GM08714 (cell line): ENCODE results near the gene RPTOR.
"Not testable (repeated sequence)": the region's sequence is repeated elsewhere in the genome, so short reads cannot be mapped to it uniquely, and the experiment has no call there.

Source experiments
- H3K4me3 ChIP-seq: fragments of 200-500 bp; sonication (Bioruptor generic); 2 replicates; pipeline ENCODE4 v1.5.1; 2014; ENCODE audit warnings: mild to moderate bottlenecking, low read length, inconsistent platforms
- ZNF274 ChIP-seq: IDR thresholded peaks from 2 replicates; pipeline ENCODE4 v1.6.1; 2012; ENCODE audit warnings: mild to moderate bottlenecking, low read depth, low read length

RPTOR gene, protein sequence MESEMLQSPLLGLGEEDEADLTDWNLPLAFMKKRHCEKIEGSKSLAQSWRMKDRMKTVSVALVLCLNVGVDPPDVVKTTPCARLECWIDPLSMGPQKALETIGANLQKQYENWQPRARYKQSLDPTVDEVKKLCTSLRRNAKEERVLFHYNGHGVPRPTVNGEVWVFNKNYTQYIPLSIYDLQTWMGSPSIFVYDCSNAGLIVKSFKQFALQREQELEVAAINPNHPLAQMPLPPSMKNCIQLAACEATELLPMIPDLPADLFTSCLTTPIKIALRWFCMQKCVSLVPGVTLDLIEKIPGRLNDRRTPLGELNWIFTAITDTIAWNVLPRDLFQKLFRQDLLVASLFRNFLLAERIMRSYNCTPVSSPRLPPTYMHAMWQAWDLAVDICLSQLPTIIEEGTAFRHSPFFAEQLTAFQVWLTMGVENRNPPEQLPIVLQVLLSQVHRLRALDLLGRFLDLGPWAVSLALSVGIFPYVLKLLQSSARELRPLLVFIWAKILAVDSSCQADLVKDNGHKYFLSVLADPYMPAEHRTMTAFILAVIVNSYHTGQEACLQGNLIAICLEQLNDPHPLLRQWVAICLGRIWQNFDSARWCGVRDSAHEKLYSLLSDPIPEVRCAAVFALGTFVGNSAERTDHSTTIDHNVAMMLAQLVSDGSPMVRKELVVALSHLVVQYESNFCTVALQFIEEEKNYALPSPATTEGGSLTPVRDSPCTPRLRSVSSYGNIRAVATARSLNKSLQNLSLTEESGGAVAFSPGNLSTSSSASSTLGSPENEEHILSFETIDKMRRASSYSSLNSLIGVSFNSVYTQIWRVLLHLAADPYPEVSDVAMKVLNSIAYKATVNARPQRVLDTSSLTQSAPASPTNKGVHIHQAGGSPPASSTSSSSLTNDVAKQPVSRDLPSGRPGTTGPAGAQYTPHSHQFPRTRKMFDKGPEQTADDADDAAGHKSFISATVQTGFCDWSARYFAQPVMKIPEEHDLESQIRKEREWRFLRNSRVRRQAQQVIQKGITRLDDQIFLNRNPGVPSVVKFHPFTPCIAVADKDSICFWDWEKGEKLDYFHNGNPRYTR (N-terminal part only)

DNA sequence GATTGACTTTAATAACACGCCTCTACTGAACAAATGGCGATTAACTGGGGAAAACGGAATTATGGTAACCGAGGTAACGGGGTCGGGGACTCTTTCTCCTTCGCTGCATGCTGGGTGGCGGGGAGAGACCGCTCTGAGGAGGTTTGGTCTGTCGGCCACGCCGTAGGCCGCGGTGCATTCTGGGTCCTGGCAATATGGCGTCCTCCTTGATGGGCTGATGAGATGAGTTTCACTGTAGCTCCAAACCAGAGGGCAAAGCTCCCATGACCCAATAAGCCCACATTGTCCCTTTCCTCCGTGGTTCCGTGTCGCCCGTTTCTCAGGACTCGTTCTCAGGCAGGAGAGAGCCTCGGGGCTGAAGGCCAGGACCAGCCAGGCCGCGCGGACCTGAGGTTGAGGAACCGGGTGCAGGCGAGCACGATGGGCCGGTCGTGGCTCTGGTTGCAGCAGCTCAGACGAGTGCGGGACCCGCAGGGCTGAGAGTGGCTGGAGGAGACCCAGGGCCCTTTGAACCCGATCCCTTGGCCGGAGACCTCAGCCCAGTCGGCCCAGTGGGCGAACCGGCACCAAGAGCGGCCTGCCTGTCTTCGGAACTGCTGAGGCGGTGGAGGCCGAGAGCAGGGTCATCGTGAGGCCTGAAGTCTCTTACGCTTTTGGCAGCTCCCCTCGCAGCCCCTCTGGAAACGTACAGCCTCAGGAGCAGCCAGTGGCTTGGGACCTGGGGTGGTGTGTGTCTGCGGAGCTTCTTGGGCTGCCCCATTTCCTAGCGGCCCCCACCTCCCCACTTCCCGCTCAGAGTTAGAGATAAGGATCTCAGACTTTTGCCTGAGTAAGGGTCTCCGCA, at the start of gene RPTOR:
TSS of gene RPTOR (plus strand) at position 184 of the 844 bp plus-strand sequence. CDS start 792 bp downstream, outside the sequence.
- H3K4me3 ChIP-seq, result peak within 1 kb of the TSS; percentile 79
- TF ChIP-seq ZNF274, result no peak

DNA sequence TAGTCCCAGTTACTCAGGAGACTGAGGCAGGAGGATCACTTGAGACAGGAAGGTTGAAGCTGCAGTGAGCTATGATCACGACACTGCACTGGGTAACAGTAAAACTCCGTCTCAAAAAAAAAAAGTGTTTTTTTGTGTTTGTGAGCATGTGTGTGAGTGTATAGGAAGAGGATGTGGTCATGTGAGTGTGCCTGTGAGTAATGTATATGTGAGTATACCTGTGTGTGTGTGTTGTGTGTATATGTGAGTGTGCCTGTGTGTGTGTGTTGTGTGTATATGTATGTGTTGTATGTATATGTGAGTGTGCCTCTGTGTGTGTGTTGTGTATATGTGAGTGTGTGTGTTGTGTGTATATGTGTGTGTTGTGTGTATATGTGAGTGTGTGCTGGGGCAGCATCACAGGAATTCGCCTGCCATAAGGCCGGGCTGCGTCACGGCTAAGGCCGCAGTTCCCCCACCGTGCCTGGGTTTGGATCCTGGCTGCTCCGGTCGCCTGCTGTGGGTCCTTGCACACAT, 46.9 kb upstream of the RPTOR start:
- no peak overlapping the region for H3K4me3 ChIP-seq
- no peak for TF ChIP-seq ZNF274

DNA sequence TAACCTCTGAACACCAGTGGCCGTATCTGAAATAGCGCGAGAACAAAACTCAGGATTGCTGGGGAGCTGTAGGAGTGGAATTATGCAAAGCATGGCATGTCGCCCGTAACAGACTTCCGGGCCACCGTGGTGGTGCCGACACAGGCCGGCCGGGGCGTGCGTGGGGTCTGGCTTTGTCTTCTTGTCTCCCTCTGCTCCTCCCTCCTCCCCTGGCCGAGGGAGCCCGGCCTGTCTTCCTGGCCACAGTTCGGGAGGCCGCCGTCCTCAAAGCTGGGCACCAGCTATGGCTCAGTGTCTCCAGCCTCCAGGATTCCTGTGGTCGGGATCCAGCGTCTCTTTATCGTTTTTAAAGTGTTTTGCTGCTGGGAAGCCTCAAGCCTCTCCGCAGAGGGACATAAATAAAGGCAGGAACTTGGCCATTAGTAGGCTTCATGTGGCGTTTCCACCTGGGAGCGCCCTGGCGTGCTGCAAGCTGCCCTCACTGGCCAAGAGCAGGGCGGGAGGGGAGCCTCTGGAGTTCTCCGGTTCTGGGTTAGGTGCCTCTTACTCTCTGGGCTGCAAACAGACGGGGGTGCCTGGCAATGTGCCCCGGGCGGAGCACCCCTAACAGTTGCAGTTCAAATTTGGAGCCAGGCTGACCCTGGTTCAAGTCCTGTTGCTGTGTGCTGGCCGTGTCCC, 46.3 kb upstream of the RPTOR start:
- no peak overlapping the region for H3K4me3 ChIP-seq
- no peak for TF ChIP-seq ZNF274

DNA sequence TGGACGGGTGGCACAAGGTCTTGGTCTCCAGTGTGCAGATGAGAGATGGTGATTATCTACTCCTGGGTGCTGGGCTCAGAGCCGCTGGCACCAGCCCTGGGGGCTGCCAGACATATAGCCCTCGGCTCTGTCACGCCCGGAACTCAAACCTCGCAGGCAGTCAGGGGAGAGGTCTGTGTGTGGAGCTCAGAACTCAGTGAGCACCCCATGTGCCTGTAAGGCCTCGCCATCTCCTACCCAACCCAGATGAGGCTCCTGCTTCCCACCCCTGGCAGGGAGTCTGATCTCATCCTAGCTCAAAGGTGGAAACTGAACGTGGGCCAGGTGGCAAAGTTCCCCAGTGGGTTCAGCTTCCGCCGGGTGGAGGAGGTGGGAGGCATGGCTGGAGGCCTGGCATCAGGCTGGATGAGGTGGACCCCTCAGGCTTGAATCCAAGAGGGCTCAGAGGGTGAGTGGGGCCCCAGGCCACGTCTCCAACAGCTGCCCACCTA, 45.7 kb upstream of the RPTOR start:
- H3K4me3 ChIP-seq, result no peak overlapping the region
- no peak for TF ChIP-seq ZNF274

DNA sequence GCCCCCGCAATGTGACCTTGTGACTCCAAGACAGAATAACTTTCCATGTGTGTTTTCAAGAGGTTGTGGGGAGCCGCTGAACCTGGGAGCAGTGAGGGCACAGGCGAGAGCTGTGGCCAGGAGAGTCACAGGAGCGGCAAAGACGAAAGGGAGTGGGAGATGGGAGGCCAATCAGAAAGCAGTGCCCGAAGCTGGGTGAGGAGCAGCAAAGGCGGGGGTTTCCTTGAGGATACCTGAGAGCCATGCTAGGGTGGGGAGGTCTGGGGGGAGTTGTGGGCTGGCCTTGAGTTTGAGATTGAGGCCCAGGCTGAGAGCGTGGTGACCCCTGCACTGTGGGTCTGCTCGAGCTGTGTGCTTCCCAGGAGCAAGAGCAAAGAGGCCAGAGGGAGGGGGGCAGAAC, 45.1 kb upstream of the RPTOR start:
- no peak for TF ChIP-seq ZNF274
- no peak overlapping the region for H3K4me3 ChIP-seq

DNA sequence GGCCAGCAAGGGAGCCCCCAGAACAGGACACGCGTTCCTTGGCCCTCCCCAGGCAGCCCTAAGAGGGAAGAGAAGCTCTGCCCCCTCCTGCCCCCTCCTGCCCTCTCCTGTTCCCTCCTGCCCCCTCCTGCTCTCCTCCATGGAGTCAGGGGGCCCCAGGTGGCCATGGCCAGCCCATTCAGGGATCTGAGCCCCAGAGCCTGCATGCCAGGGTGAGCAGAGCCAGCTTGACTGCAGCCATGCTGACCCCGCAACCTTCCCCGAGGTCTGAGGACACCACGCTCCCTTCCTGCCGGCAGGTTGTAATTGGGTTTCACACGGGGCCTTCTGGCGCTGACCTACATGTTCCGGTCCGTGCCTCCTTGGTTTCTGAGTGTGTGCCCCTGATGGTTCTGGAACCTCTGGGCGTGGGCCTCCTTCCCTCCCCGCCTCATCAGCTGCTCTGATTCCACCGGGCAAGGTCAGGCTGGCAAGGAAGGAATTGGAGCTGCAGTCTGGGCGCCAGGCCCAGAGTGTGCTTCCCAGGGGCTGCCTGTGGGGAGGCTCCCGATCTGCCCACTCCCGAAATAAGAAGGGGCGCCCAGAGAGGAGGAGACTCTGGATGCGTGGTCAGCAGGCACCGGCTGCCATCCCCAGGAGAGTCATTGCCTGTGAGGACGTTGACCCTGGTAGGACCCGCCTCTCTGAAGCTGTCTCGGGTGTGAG, 44.5 kb upstream of the RPTOR start:
- H3K4me3 ChIP-seq, result no peak overlapping the region
- no peak for TF ChIP-seq ZNF274

DNA sequence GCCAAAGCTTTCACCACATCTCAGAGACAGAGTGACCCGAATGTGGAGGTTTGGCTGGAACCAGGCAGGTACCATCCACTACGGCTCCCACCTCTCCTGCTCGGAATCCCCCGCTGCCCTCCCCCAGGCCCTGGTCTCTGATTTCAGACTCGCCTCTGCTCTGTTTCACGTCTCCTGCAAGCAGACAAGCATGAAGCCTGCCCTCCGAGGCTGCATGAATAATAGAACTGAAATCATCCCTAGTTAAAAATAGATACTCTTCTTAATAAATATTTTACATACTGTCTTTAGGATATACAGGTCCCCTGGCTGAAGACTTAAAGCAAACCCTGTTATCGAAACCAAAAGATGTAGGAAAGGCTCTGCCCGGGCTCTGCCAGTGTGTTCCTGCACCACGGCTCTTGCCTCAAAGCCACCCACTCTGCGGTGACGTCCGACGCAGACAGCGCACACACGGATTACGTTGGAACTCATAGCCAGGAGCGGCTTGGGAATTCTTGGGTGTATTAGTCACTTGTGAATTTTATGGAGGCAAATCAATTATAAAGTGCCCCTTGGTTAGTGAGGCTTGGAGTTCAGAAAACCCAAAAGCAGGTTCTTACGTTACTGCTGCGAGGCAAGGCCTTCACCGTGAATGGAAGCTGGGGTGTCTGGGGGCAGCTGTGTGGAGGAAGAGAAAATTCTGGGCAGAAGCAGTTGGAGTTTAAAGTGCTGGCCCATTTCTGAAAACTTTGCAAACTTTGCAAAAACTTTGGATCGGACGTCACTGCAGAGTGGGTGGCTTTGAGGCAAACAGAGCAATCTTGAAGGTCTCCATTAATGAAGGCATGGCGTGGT, 42.7 kb upstream of the RPTOR start:
- no peak for TF ChIP-seq ZNF274
- no peak overlapping the region for H3K4me3 ChIP-seq

DNA sequence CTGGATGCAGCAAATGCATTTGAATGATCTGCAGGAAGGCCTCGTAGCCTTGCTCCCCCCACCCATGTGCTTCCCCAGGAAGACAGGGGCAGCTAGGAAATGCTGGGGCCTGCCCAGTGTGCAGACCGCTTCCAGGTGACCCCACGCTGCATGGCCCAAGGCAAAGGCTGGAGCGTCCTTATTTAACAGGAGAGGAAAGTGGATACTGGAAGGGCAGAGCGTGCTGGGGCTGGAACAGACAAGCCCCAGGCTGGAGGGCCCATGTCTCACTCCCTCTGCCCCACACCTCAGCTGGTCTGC, 42.1 kb upstream of the RPTOR start:
- TF ChIP-seq ZNF274, result no peak
- H3K4me3 ChIP-seq, result no peak overlapping the region

DNA sequence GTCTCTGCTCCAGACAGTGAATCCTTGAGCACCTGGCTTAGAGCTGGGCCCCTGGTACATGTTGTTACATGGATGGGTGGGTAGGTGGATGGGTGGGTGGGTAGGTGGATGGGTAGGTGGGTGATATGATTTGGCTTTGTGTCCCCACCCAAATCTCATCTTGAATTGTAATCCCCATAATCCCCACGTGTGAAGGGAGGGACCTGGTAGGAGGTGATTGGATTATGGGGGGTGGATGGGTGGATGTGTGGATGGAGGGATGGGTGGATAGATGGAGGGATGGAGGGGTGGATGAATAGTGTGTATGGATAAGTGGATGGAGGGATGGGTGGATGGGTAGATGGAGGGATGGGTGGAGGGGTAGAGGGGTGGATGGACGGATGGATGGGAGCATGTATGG, 41.6 kb upstream of the RPTOR start:
- no peak for TF ChIP-seq ZNF274

DNA sequence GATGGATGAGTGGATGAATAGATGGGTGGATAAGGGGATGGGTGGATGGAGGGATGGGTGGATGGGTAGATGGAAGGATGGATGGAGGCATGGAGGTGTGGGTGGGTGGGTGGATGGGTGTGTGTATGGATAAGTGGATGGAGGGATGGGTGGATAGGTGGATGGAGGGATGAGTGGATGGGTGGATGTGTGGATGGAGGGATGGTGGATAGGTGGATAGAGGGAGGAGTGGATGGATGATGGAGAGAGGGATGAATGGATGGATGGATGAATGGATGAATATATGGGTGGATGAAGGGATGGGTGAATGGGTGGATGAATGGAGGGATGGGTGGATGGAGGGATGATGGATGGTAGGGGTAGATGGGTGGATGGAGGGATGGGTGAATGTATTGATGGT, 40.7 kb upstream of the RPTOR start:
- TF ChIP-seq ZNF274, result no peak
- no peak overlapping the region for H3K4me3 ChIP-seq

More for the DNA sequence above, 41.6 kb upstream of the RPTOR start:
- H3K4me3 ChIP-seq, result no peak overlapping the region

DNA sequence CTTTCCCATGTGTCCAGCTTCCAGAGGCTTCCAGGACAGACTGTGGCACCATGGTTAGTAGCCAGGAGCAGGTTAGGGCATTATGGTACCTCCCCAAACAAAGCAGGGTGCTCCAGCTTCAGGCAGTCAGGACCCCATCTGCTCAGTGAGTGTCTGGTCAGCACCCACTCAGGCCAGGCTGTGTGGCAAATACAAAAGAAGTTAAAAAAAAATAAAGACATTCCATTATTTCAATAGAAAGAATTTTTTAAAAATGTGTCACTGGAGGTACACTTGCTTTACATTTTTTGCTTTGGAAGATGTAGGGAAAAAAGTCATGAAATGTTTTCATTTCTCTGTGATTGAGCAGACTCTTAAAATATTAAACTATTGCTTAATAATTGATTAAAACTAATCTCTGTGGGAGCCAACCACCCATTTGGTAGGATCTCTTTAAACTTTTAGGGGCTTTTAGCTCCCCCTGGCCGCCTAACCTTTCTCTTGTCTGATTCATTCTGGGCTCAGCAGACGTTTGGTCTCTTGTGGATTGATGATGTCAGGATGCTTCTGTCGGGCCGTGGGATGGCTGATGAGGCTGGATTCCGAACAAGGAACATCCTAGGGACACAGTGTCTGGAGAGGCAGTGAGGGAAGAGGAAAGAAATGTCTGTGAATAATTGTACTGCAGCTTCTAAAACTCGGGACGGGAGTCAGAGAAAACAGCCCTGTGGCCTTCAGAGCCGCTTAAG, 39.8 kb upstream of the RPTOR start:
- no peak overlapping the region for H3K4me3 ChIP-seq
- no peak for TF ChIP-seq ZNF274

DNA sequence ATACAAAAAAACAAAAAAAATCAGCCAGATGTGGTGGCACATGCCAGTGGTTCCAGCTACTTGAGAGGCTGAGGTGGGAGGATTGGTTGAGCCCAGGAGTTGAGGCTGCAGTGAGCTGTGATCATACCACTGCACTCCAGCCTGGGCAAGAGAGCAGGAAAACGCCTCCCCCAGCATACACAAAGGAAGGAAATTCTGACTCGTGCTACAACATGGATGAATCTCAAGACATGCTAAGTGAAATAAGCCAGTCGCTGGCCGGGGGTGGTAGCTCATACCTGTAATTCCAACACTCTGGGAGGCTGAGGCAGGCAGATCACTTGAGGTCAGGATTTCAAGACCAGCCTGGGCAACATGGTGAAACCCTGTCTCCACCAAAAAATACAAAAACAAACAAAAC, 37.5 kb upstream of the RPTOR start:
- H3K4me3 ChIP-seq, result not testable (repeated sequence)
